Keratinocyte (primary cell): Measurements from ENCODE around the gene RNASE7. TPM values are rescaled to one million over a fixed set of nuclear protein-coding genes. Genes with fewer than 3 reads are reported as not detected.

Source experiments
- DNase-seq: peaks from one replicate; pipeline ENCODE4 v3.0.0-alpha.2; 2011; ENCODE audit warnings: low read depth, missing footprints, low spot score
- FAIRE-seq: peaks from 2 replicates; lab custom pipeline; 2011; peaks lifted over from hg19 to GRCh38; lab: Jason Lieb, UNC
- H2AFZ ChIP-seq: 2 replicates; pipeline ENCODE4 v1.6.0; 2012; ENCODE audit warnings: low read length, control low read depth, inconsistent platforms; ENCODE audit not compliant: control insufficient read depth
- H3K27ac ChIP-seq: 2 replicates; pipeline ENCODE4 v1.5.1; 2011; ENCODE audit warnings: low read length; ENCODE audit not compliant: control insufficient read depth, insufficient read depth
- H3K27me3 ChIP-seq: 3 replicates; pipeline ENCODE4 v1.6.0; 2011; ENCODE audit warnings: low read length; ENCODE audit not compliant: control insufficient read depth, insufficient read depth; ENCODE audit errors: extremely low read depth
- H3K36me3 ChIP-seq, 2 experiments: 2 replicates in 1 of 2; 3 replicates in 1 of 2; pipeline ENCODE4 v1.5.1; 2011; ENCODE audit warnings: low read length in 2 of 2, mild to moderate bottlenecking in 1 of 2; ENCODE audit not compliant: control insufficient read depth in 2 of 2, insufficient read depth in 2 of 2; ENCODE audit errors: extremely low read depth in 1 of 2
- H3K4me1 ChIP-seq: 3 replicates; pipeline ENCODE4 v1.5.1; 2011; ENCODE audit warnings: low read length; ENCODE audit not compliant: control insufficient read depth, insufficient read depth; ENCODE audit errors: extremely low read depth
- H3K4me2 ChIP-seq: 3 replicates; pipeline ENCODE4 v1.6.0; 2011; ENCODE audit warnings: low read depth, low read length; ENCODE audit not compliant: control insufficient read depth, insufficient read depth; ENCODE audit errors: extremely low read depth
- H3K4me3 ChIP-seq, 3 experiments: fragments of 200-600 bp in 1 of 3; sonication (generic) in 1 of 3; 2 replicates in 2 of 3; 3 replicates in 1 of 3; pipeline ENCODE4 v1.5.1; 2011 to 2016; ENCODE audit warnings: low read length in 3 of 3, mild to moderate bottlenecking in 3 of 3, control low read depth in 2 of 3, inconsistent platforms in 1 of 3, low read depth in 1 of 3, mixed read lengths in 1 of 3, mixed run types in 1 of 3, moderate library complexity in 1 of 3; ENCODE audit not compliant: control insufficient read depth in 2 of 3, insufficient read depth in 2 of 3; ENCODE audit errors: extremely low read depth in 1 of 3
- H3K79me2 ChIP-seq: 2 replicates; pipeline ENCODE4 v1.6.0; 2012; ENCODE audit warnings: low read length; ENCODE audit not compliant: control insufficient read depth, insufficient read depth
- H3K9ac ChIP-seq: 3 replicates; pipeline ENCODE4 v1.6.0; 2011; ENCODE audit warnings: low read length; ENCODE audit not compliant: control insufficient read depth, insufficient read depth; ENCODE audit errors: extremely low read depth
- H3K9me1 ChIP-seq: 3 replicates; pipeline ENCODE4 v1.6.0; 2011; ENCODE audit warnings: low read length; ENCODE audit not compliant: control insufficient read depth, insufficient read depth; ENCODE audit errors: extremely low read depth
- H3K9me3 ChIP-seq: 2 replicates; pipeline ENCODE4 v1.5.1; 2012; ENCODE audit warnings: low read depth, low read length; ENCODE audit not compliant: control insufficient read depth
- H4K20me1 ChIP-seq: 3 replicates; pipeline ENCODE4 v1.6.0; 2011; ENCODE audit warnings: low read length; ENCODE audit not compliant: control insufficient read depth, insufficient read depth; ENCODE audit errors: extremely low read depth
- EZH2 ChIP-seq: IDR thresholded peaks from one replicate; pipeline ENCODE4 v1.6.1; 2012; ENCODE audit warnings: inconsistent platforms, mild to moderate bottlenecking, low read length, moderate library complexity
- dilution Hi-C: fragments of 300-500 bp; cut with MboI; formaldehyde crosslinking; loops from one replicate; pipeline ENCODE4 v1.7.0; 2020; ENCODE audit warnings: low sequenced_read_pairs; ENCODE audit not compliant: extremely low pct_ligation_motif_present
- polyA plus RNA-seq, 5 experiments: library from polyadenylated mRNA; depleted of rRNA in 3 of 5; stranded (reverse) in 3 of 5; stranded (forward) in 1 of 5; unstranded in 1 of 5; fragments of >200 nt; gene quantifications; 1 replicate in 1 of 5; 2 replicates in 3 of 5; 3 replicates in 1 of 5; pipeline versions ENCODE4 v1.2.1 to v1.2.3, GENCODE V29; 2011 to 2012; ENCODE audit warnings: missing spikeins in 2 of 5, low read depth in 1 of 5, low replicate concordance in 1 of 5
- TF ChIP-seq, protein P1 (sequence below), 3 experiments: IDR thresholded peaks in 1 of 3; conservative IDR thresholded peaks in 1 of 3; optimal IDR thresholded peaks in 1 of 3; 2 replicates in 2 of 3; 3 replicates in 1 of 3; pipeline versions ENCODE3 to v1.5.1; 2011; ENCODE audit warnings: low read length in 3 of 3, mild to moderate bottlenecking in 3 of 3, moderate library complexity in 2 of 3, control low read depth in 1 of 3, inconsistent platforms in 1 of 3; ENCODE audit not compliant: insufficient read depth in 2 of 3; ENCODE audit errors: extremely low read depth in 1 of 3

Gene RNASE7
- polyA plus RNA-seq, 1 donor (not counting 4 experiments of a cell fraction or from before 2014, with no cell fraction given): 17.4 TPM

DNA sequence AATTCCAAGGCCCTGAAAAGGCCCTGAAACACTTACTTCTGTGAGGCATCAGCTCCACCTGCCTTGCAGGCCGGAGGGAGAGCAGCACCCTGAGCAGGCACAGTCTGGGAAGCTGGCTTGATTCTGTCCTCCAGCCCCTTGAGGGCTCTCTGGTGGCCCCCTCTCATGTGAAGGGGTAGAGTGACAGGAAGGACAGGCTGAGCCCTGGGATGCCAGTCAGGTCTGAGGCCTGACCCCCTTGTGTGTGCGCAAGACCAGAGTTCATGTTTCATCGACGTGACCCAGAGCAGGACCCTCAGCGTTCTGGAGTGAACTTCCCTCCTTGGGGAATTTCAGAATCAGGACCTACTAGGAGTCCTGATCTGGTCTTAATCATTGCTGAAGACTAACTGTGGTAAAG lies 16.7 kb downstream of the RNASE7 start:
- Histone ChIP-seq H3K9me1 (no peaks in the 10 kb centered on the region), H4K20me1 (no peaks in the 10 kb centered on the region), H3K4me2 (no peak overlapping the region), H2AFZ (no peak overlapping the region), H3K9ac (no peak overlapping the region), H3K27ac (no peak overlapping the region), H3K9me3 (no peaks in the 10 kb centered on the region), H3K4me1 (peaks cover 5% of the 10 kb centered on the region), H3K4me3 (no peak overlapping the region), H3K79me2 (no peaks in the 10 kb centered on the region), H3K27me3 (no peaks in the 10 kb centered on the region), H3K36me3 (no peaks in the 10 kb centered on the region)
- dilution Hi-C loops: no loop called here
- FAIRE-seq (no peak), DNase-seq (no peak)
- TF ChIP-seq EZH2: no peak
- TF ChIP-seq, protein P1, sequence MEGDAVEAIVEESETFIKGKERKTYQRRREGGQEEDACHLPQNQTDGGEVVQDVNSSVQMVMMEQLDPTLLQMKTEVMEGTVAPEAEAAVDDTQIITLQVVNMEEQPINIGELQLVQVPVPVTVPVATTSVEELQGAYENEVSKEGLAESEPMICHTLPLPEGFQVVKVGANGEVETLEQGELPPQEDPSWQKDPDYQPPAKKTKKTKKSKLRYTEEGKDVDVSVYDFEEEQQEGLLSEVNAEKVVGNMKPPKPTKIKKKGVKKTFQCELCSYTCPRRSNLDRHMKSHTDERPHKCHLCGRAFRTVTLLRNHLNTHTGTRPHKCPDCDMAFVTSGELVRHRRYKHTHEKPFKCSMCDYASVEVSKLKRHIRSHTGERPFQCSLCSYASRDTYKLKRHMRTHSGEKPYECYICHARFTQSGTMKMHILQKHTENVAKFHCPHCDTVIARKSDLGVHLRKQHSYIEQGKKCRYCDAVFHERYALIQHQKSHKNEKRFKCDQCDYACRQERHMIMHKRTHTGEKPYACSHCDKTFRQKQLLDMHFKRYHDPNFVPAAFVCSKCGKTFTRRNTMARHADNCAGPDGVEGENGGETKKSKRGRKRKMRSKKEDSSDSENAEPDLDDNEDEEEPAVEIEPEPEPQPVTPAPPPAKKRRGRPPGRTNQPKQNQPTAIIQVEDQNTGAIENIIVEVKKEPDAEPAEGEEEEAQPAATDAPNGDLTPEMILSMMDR (optimal IDR thresholded peaks at IDR 0.05 in 1 of 3, IDR thresholded peaks at IDR 0.05 in 1 of 3, conservative IDR thresholded peaks at IDR 0.05 in 1 of 3; ENCODE audit: extremely low read depth in 1 of 3, insufficient read depth in 2 of 3, low read length in 3 of 3): no peak

DNA sequence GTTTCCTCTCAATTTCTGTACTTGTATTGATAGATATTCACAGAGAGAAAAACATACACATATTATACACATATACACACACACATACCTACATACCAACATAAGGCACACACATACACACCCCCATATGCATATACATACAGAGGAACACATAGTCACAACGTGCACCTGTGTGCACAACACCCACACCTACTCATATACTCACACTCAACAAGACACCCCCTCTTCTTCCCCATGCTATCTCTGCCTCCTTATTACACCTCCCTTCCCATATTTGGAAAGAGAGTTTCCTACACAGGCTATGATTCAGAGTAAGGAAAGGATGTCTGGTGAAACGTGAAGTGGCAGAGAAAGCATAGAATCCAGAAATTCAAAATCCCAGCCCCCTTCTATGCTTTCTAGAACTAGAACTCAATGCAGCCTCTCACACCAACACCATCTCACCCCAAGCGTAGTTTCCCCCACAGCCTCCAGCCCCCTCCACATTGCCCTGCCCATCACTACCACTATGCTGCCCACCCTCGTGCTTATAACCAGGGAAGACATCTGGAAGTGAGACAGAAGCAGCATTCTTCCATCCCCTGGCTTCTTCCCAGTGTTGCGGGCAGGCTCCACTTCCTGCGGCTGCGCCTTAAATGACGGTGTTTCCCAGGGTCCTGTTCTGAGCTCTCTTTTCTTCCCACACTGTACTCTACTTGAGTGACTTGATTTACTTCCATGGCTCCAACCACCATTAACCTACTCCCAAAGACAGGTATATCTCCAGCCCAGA lies 17.9 kb downstream of the RNASE7 start:
- no peaks in the 10 kb centered on the region for H4K20me1 ChIP-seq
- H3K9me3 ChIP-seq: no peaks in the 10 kb centered on the region
- dilution Hi-C loops: no loop called here
- H3K9ac ChIP-seq: no peak overlapping the region
- FAIRE-seq (no peak), DNase-seq (no peak)
- H2AFZ ChIP-seq: no peak overlapping the region
- H3K4me3 ChIP-seq: no peak overlapping the region
- no peak overlapping the region for H3K4me2 ChIP-seq
- H3K79me2 ChIP-seq: no peaks in the 10 kb centered on the region
- TF ChIP-seq EZH2: no peak
- TF ChIP-seq, protein P1 (optimal IDR thresholded peaks at IDR 0.05 in 1 of 3, IDR thresholded peaks at IDR 0.05 in 1 of 3, conservative IDR thresholded peaks at IDR 0.05 in 1 of 3; ENCODE audit: extremely low read depth in 1 of 3, insufficient read depth in 2 of 3, low read length in 3 of 3): no peak
- H3K27me3 ChIP-seq: no peaks in the 10 kb centered on the region
- H3K9me1 ChIP-seq: no peaks in the 10 kb centered on the region
- no peaks in the 10 kb centered on the region for H3K36me3 ChIP-seq
- peaks cover 5% of the 10 kb centered on the region for H3K4me1 ChIP-seq
- H3K27ac ChIP-seq: no peak overlapping the region
